Measurements from ENCODE around the gene WDR77. TPM values are rescaled to one million over a fixed set of nuclear protein-coding genes. Genes with fewer than 3 reads are reported as not detected.
A peak's percentile ranks its signal among the peaks of the same experiment; 100 is the strongest.

Gene WDR77
- total RNA-seq, 3 donors from 2014 or later: 22.7 to 33.8 (median 30.2) TPM

- no peaks in the 10 kb centered on the region for H3K27me3 ChIP-seq
- H3K9me3 ChIP-seq: no peaks in the 10 kb centered on the region
- no peak for TF ChIP-seq POLR2A (IDR thresholded peaks at IDR 0.05)
- no peak for TF ChIP-seq POLR2AphosphoS5 (IDR thresholded peaks at IDR 0.05)
- TF ChIP-seq CTCF (IDR thresholded peaks at IDR 0.05): no peak
- intact Hi-C loops (cut with DNase I; ENCODE audit: low total_unique reads): no loop called here
- peaks cover 0 to 8% of the 10 kb centered on the region in 2 donors for H3K4me1 ChIP-seq
- H3K36me3 ChIP-seq: no peaks in the 10 kb centered on the region
- H3K4me3 ChIP-seq: no peak overlapping the region
- DNase-seq (ENCODE audit: low spot score in 2 of 2): no peak
- no peak overlapping the region for H3K27ac ChIP-seq
These were observed 47.0 kb downstream of the WDR77 start for GRCh38 chr1:111402083-111402482.

GRCh38 chr1:111399792-111400610 lies 49.1 kb downstream of the WDR77 start:
- Histone ChIP-seq H3K27me3 (no peaks in the 10 kb centered on the region), H3K4me1 (no peaks in the 10 kb centered on the region), H3K9me3 (no peaks in the 10 kb centered on the region), H3K4me3 (no peak overlapping the region), H3K27ac (no peak overlapping the region), H3K36me3 (no peaks in the 10 kb centered on the region)
- peak in 2 of 3 donors; percentile 64 to 67 for TF ChIP-seq CTCF (IDR thresholded peaks at IDR 0.05)
- no peak for TF ChIP-seq POLR2A (IDR thresholded peaks at IDR 0.05)
- no peak for TF ChIP-seq POLR2AphosphoS5 (IDR thresholded peaks at IDR 0.05)
- intact Hi-C loops (cut with DNase I; ENCODE audit: low total_unique reads): no loop called here
- peak in 1 of 2 donors; percentile 22 for DNase-seq (ENCODE audit: low spot score in 2 of 2)

- Histone ChIP-seq H3K36me3 (no peaks in the 10 kb centered on the region), H3K4me3 (no peak overlapping the region), H3K27me3 (no peaks in the 10 kb centered on the region), H3K4me1 (no peaks in the 10 kb centered on the region), H3K27ac (no peak overlapping the region), H3K9me3 (no peaks in the 10 kb centered on the region)
- TF ChIP-seq POLR2A (IDR thresholded peaks at IDR 0.05): no peak
- no peak for TF ChIP-seq CTCF (IDR thresholded peaks at IDR 0.05)
- no peak for TF ChIP-seq POLR2AphosphoS5 (IDR thresholded peaks at IDR 0.05)
- no peak for DNase-seq (ENCODE audit: low spot score in 2 of 2)
- intact Hi-C loops (cut with DNase I; ENCODE audit: low total_unique reads): no loop called here
These were observed 56.6 kb downstream of the WDR77 start for GRCh38 chr1:111392460-111392945.

- Histone ChIP-seq H3K27ac (no peak overlapping the region), H3K4me3 (no peak overlapping the region), H3K27me3 (no peaks in the 10 kb centered on the region), H3K36me3 (no peaks in the 10 kb centered on the region), H3K4me1 (no peaks in the 10 kb centered on the region), H3K9me3 (no peaks in the 10 kb centered on the region)
- no peak for TF ChIP-seq POLR2AphosphoS5 (IDR thresholded peaks at IDR 0.05)
- TF ChIP-seq CTCF (IDR thresholded peaks at IDR 0.05): no peak
- no peak for TF ChIP-seq POLR2A (IDR thresholded peaks at IDR 0.05)
- intact Hi-C loops (cut with DNase I; ENCODE audit: low total_unique reads): no loop called here
- no peak for DNase-seq (ENCODE audit: low spot score in 2 of 2)
These were observed 57.0 kb downstream of the WDR77 start for GRCh38 chr1:111392042-111392441.

Other genes starting within 250 kb of the WDR77 start
- gene DENND2D, start 248.6 kb downstream of the WDR77 start, total RNA-seq: 10 to 100 TPM; 27.7 to 70.8 (median 34.4) TPM
- 10 to 100 TPM in 2 of 3 donors, 1 to 10 TPM in 1; 9.5 to 22.0 (median 14.1) TPM for gene CHI3L2, start 221.5 kb downstream of the WDR77 start, total RNA-seq
- gene CHIA, start 158.4 kb downstream of the WDR77 start, total RNA-seq: not detected
- gene OVGP1, start 21.5 kb downstream of the WDR77 start, total RNA-seq: 1 to 10 TPM; 2.6 to 7.9 (median 6.6) TPM
- gene ATP5PB, start 208 bp upstream of the WDR77 start, total RNA-seq: 100 to 1,000 TPM; 143 to 159 (median 148) TPM
- gene C1orf162, start 24.7 kb upstream of the WDR77 start, total RNA-seq: 10 to 100 TPM; 22.3 to 51.2 (median 23.0) TPM
- gene ADORA3, start 54.4 kb upstream of the WDR77 start, total RNA-seq: 10 to 100 TPM in 2 of 3 donors, 1 to 10 TPM in 1; 9.5 to 13.8 (median 13.2) TPM
- 10 to 100 TPM in 1 of 3 donors, 1 to 10 TPM in 2; 5.9 to 14.6 (median 10.0) TPM for gene TMIGD3, start 54.4 kb upstream of the WDR77 start, total RNA-seq
- 10 to 100 TPM; 45.9 to 72.8 (median 54.9) TPM for gene RAP1A, start 170.5 kb upstream of the WDR77 start, total RNA-seq